Omental fat pad (tissue), 4 donors: ENCODE measurements around the gene IFT122. TPM values are rescaled to one million over a fixed set of nuclear protein-coding genes. Genes with fewer than 3 reads are reported as not detected.

ENCODE experiments used
- ATAC-seq: fragments of 150-250 bp; one replicate; pipeline ENCODE4 v1.9.1; 2016; ENCODE audit warnings: mild to moderate bottlenecking, moderate library complexity; ENCODE audit not compliant: low FRiP score
- DNase-seq: peaks from one replicate; pipeline ENCODE4 v3.0.0-alpha.2; 2019; ENCODE audit warnings: low spot score
- total RNA-seq, 4 donors: library from RNA; depleted of rRNA; stranded (reverse); fragments of >200 nt; gene quantifications; one replicate each; pipeline ENCODE4 v1.1.0, GENCODE V29; 2016
- TF ChIP-seq, protein P1 (sequence below), 3 donors: fragments of 450-650 bp; IDR thresholded peaks; one replicate each; pipeline ENCODE4 v1.5.1; 2016 to 2017; ENCODE audit warnings: antibody characterized with exemption in 3 of 3, mild to moderate bottlenecking in 3 of 3, moderate library complexity in 2 of 3

Gene IFT122
- total RNA-seq, 4 donors from 2014 or later: 19.6 to 62.9 (median 28.2) TPM

DNA sequence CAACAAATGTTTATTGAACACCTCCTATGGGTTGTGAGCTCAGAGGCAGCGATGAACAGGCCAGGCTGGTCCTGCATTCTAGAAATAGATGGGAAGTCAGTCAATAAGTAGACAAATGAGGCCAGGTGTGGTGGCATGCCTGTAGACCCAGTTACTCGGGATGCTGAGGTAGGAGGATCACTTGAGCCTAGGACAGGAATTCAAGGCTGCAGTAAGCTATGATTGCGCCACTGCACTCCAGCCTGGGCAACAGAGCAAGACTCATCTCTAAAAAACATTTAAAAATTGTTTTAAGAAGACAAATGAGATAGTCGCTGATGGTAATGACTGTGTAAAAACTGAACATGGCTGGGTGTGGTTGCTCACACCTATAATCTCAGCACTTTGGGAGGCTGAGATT is 84.1 kb downstream of the IFT122 start:
- ATAC-seq (no peak), DNase-seq (no peak)
- TF ChIP-seq, protein P1, sequence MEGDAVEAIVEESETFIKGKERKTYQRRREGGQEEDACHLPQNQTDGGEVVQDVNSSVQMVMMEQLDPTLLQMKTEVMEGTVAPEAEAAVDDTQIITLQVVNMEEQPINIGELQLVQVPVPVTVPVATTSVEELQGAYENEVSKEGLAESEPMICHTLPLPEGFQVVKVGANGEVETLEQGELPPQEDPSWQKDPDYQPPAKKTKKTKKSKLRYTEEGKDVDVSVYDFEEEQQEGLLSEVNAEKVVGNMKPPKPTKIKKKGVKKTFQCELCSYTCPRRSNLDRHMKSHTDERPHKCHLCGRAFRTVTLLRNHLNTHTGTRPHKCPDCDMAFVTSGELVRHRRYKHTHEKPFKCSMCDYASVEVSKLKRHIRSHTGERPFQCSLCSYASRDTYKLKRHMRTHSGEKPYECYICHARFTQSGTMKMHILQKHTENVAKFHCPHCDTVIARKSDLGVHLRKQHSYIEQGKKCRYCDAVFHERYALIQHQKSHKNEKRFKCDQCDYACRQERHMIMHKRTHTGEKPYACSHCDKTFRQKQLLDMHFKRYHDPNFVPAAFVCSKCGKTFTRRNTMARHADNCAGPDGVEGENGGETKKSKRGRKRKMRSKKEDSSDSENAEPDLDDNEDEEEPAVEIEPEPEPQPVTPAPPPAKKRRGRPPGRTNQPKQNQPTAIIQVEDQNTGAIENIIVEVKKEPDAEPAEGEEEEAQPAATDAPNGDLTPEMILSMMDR (IDR thresholded peaks at IDR 0.05): no peak

DNA sequence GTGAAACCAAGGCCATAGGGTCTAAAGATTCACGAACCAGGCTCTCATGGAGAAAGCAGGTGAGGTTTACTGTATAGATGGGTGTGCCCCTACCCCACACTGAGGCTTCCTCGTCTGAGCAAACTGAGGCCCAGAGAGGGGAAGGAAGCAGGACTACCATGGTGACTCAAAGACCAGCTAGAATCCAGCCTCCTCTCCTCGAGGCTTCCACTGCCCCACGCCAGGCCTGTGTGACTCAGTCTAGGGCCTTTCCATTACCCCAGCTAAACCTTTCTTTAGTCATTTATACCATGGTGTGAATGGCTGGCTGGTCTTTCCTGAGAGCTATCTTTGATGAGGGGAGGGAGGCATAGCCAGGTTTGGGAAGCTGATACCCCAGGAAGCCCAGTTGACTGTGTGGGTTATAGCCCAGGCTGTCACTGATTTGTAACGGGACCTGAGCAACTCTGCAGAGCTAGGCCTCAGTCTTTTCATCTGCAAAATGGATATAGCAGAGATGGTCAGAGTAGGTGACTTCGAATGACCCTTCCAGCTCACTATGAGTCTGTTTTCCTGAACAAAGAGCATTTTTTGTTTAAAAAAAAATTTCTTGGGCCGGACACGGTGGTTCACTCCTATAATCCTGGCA is 85.4 kb downstream of the IFT122 start:
- TF ChIP-seq, protein P1 (IDR thresholded peaks at IDR 0.05): no peak
- DNase-seq: no peak
- ATAC-seq: no peak

DNA sequence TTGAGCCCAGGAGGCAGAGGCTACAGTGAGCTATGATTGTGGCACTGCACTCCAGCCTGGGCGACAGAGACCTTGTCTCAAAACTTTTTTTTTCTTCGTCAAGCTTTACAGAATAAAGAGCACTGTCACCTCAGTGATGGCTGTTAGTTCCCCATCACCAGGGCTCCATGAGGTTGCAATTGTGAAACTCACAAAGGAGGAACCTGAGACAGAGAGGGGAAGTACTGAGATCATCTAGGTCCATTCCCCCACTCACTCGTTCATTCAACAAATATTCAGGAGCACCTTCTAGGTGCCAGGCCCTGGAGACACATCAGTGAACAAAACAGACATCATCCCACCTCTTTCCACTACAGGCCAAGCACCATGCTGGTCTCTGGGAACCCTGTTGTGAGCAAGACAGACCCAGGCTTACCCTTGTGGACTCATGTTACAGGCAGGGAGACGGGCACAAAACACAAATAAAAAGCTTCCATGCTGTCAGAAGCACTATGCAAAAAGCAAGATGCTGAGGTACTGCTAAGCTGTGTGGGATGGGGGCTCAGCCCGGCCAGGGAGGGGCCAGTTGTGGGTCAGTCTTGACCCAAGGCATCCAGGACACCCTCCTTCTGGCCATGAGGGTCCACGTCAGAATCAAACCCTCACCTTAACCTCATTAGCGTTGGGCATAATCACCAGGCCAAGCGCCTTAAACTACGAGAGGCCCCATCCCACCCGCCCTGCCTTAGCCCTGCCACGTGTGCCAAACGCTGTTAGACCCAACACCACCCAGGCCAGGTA is 86.3 kb downstream of the IFT122 start:
- TF ChIP-seq, protein P1 (IDR thresholded peaks at IDR 0.05): no peak
- ATAC-seq (no peak), DNase-seq (no peak)

DNA sequence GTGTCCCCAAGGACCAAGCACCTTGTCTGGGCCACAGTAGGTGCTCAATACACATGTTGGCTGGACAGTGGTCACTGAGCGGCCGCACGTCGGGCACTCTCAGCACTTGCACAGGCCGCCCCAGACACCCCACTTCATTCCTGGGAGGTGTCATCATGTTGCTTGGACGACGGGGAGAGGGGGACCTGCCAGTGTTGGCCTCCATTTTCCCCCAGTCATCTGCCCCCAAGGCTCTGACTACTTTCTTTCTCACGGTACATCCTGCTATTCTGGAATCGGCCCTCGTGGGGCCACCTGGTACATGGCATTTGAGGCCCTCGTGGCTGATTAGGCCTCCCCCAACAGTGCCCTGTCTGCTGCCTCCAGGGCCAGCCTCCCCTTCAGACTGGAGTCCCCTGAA is 87.2 kb downstream of the IFT122 start:
- DNase-seq (no peak), ATAC-seq (no peak)
- TF ChIP-seq, protein P1 (IDR thresholded peaks at IDR 0.05): no peak

DNA sequence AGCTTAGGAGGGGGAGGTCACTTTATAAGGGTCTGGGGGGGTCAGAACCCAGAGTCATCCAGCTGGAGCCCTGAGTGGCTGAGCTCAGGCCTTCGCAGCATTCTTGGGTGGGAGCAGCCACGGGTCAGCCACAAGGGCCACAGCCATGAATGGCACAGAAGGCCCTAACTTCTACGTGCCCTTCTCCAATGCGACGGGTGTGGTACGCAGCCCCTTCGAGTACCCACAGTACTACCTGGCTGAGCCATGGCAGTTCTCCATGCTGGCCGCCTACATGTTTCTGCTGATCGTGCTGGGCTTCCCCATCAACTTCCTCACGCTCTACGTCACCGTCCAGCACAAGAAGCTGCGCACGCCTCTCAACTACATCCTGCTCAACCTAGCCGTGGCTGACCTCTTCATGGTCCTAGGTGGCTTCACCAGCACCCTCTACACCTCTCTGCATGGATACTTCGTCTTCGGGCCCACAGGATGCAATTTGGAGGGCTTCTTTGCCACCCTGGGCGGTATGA is 88.6 kb downstream of the IFT122 start, which contains the start of gene RHO:
RHO (plus strand) TSS at position 51 of the 512 bp plus-strand sequence; CDS start at position 146, 95 bp downstream.
- DNase-seq (no peak), ATAC-seq (no peak)
- TF ChIP-seq, protein P1 (IDR thresholded peaks at IDR 0.05): no peak

DNA sequence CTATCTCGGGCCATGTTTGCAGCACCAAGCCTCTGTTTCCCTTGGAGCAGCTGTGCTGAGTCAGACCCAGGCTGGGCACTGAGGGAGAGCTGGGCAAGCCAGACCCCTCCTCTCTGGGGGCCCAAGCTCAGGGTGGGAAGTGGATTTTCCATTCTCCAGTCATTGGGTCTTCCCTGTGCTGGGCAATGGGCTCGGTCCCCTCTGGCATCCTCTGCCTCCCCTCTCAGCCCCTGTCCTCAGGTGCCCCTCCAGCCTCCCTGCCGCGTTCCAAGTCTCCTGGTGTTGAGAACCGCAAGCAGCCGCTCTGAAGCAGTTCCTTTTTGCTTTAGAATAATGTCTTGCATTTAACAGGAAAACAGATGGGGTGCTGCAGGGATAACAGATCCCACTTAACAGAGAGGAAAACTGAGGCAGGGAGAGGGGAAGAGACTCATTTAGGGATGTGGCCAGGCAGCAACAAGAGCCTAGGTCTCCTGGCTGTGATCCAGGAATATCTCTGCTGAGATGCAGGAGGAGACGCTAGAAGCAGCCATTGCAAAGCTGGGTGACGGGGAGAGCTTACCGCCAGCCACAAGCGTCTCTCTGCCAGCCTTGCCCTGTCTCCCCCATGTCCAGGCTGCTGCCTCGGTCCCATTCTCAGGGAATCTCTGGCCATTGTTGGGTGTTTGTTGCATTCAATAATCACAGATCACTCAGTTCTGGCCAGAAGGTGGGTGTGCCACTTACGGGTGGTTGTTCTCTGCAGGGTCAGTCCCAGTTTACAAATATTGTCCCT is 89.6 kb downstream of the IFT122 start:
- DNase-seq (no peak), ATAC-seq (no peak)
- TF ChIP-seq, protein P1 (IDR thresholded peaks at IDR 0.05): no peak
